Adrenal gland (tissue), 12 donors: ENCODE results near the gene LAMA5. TPM values are rescaled to one million over a fixed set of nuclear protein-coding genes. Genes with fewer than 3 reads are reported as not detected.

Experiments
- DNase-seq, 7 donors: peaks; one replicate each; pipeline ENCODE4 v3.0.0-alpha.2; 2019 to 2020
- H3K27ac ChIP-seq, 5 donors: fragments of 200-600 bp; sonication (generic) in 4 of 5; 1 replicate in 3 of 5; 2 replicates in 2 of 5; pipeline versions ENCODE4 v1.5.1 to v1.8.0; 2016 to 2020; ENCODE audit warnings: mild to moderate bottlenecking in 1 of 5
- H3K27me3 ChIP-seq: fragments of 200-600 bp; 2 replicates; pipeline ENCODE4 v1.8.0; 2021
- H3K36me3 ChIP-seq, 2 donors: fragments of 200-600 bp; replicated peaks in 1 of 2; 1 replicate in 1 of 2; 2 replicates in 1 of 2; pipeline versions ENCODE4 v1.5.1 to v1.8.0; 2018 to 2022
- H3K4me1 ChIP-seq, 2 donors: fragments of 200-600 bp; replicated peaks in 1 of 2; 1 replicate in 1 of 2; 2 replicates in 1 of 2; pipeline versions ENCODE4 v1.5.1 to v1.8.0; 2018 to 2021
- H3K4me3 ChIP-seq, 4 donors: fragments of 200-600 bp; sonication (generic) in 3 of 4; one replicate each; pipeline ENCODE4 v1.5.1; 2016 to 2018
- H3K9me3 ChIP-seq, 3 donors: fragments of 200-600 bp; sonication (generic) in 1 of 3; replicated peaks in 1 of 3; 1 replicate in 2 of 3; 2 replicates in 1 of 3; pipeline versions ENCODE4 v1.5.1 to v1.8.0; 2016 to 2021
- POLR2A ChIP-seq, 2 donors: fragments of 450-650 bp; IDR thresholded peaks; one replicate each; pipeline ENCODE4 v1.6.1; 2017; ENCODE audit warnings: antibody characterized with exemption in 2 of 2, mild to moderate bottlenecking in 2 of 2, moderate library complexity in 1 of 2
- WGBS, 4 donors: extraction: QIAGEN DNeasy Blood & Tissue Kit in 2 of 4; methylation state at CpG; one replicate each; pipeline versions ENCODE4 v1.1.5 to v1.1.7; 2013 to 2017; 5-methylcytosine and 5-hydroxymethylcytosine counted together
- intact Hi-C, 2 donors: fragments of 100-400 bp; cut with DNase I; formaldehyde crosslinking; loops; one replicate each; pipeline versions ENCODE4 v1.14.1 to v1.15.0; 2022 to 2023
- polyA plus RNA-seq, 3 donors: library from polyadenylated mRNA; stranded (reverse); fragments of 200-250 nt in 2 of 3; fragments of 350-450 nt in 1 of 3; fragmentation: Illumina TruSeq in 1 of 3; extraction: RNeasy Lipid Tissue Mini Kit (QIAGEN cat#74804) in 1 of 3; gene quantifications; one replicate each; pipeline ENCODE4 v1.2.3, GENCODE V29; 2013 to 2014
- total RNA-seq, 9 donors: library from RNA; depleted of rRNA in 4 of 9; stranded (reverse); fragments of >200 nt in 4 of 9; fragments of 120-200 nt in 1 of 9; fragmentation: NEBNext Ultra II Directional in 1 of 9; extraction: Animal tissue kit (Norgen Biotek cat#: 25700) in 1 of 9; gene quantifications; one replicate each; pipeline versions ENCODE4 v1.1.0 to v1.2.4, GENCODE V29; 2013 to 2023
- TF ChIP-seq, protein P1 (sequence below), 6 experiments: fragments of 450-650 bp in 4 of 6; fragments of 200-600 bp in 2 of 6; sonication (generic) in 1 of 6; IDR thresholded peaks; 1 replicate in 5 of 6; 2 replicates in 1 of 6; pipeline versions ENCODE4 v1.5.1 to v1.8.0; 2016 to 2021; ENCODE audit warnings: antibody characterized with exemption in 6 of 6, mild to moderate bottlenecking in 2 of 6, moderate library complexity in 1 of 6
- donor health status: healthy with polysubstance abuse.
- donor health status: Bipolar disorder and iron deficiency.
- donor health status: DM: yes; HTN: yes; CAD: no.
- donor health status: DM: no; HTN: no; CAD: no.
- donor health status: DM: no; HTN: no; CAD: no.
- donor health status: DM: yes; HTN: yes; CAD: no.

LAMA5 gene
- total and polyA plus RNA-seq, 12 donors, result 2.0 to 537 (median 100) TPM

DNA sequence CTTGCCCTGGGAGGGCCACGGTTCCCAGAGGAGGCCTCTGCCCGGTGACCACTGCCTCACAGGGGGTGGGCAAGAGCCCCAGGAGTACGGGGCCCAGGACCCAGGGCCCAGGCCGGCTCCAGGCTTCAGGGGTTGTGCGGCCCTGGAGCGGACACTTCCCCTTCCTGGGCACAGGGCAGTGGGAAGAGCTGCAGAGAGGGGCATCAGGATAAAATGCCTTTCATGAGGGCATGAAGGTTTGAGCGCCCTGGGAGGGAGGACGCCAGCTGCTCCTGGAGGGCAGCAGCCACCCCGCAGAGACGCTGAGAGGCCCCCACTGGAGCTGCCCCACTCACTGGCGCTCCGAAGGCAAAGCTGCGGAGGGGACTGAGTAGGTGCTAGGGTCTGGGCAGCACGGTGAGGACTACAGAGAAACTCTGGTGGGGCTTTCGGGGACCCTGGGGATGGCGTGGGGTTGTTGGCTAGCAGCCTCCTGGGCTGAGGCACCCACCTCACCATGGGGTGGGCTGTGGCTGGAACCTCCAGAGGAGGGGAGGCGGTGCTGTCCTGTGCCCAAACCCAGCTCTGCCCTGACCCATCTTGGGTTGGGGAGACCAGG lies 10.4 kb downstream of the LAMA5 start:
- TF ChIP-seq POLR2A (IDR thresholded peaks at IDR 0.05), result no peak
- TF ChIP-seq, protein P1, sequence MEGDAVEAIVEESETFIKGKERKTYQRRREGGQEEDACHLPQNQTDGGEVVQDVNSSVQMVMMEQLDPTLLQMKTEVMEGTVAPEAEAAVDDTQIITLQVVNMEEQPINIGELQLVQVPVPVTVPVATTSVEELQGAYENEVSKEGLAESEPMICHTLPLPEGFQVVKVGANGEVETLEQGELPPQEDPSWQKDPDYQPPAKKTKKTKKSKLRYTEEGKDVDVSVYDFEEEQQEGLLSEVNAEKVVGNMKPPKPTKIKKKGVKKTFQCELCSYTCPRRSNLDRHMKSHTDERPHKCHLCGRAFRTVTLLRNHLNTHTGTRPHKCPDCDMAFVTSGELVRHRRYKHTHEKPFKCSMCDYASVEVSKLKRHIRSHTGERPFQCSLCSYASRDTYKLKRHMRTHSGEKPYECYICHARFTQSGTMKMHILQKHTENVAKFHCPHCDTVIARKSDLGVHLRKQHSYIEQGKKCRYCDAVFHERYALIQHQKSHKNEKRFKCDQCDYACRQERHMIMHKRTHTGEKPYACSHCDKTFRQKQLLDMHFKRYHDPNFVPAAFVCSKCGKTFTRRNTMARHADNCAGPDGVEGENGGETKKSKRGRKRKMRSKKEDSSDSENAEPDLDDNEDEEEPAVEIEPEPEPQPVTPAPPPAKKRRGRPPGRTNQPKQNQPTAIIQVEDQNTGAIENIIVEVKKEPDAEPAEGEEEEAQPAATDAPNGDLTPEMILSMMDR (IDR thresholded peaks at IDR 0.05), result no peak
- peaks cover 0 to 5% of the 10 kb centered on the region in 2 donors for H3K36me3 ChIP-seq
- no peaks in the 10 kb centered on the region for H3K27me3 ChIP-seq
- H3K27ac ChIP-seq, result peak overlapping the region; percentile 58 to 90 (median 88)
- H3K4me3 ChIP-seq, result peak overlapping the region in 1 of 4 donors; percentile 45
- no peaks in the 10 kb centered on the region for H3K9me3 ChIP-seq
- H3K4me1 ChIP-seq, result peaks cover 52 to 55% of the 10 kb centered on the region in 2 donors
- intact Hi-C loops, result loop anchor here in 1 of 2 donors (10.0 kb wide), 1 partner anchor 52 kb away; the partner anchor contains the start of gene ADRM1
- whole genome bisulfite sequencing, 4 donors, result 34 to 55% (median 43%) methylated on average over 14 to 17 of the region's 17 CpGs
- DNase-seq, result no peak

DNA sequence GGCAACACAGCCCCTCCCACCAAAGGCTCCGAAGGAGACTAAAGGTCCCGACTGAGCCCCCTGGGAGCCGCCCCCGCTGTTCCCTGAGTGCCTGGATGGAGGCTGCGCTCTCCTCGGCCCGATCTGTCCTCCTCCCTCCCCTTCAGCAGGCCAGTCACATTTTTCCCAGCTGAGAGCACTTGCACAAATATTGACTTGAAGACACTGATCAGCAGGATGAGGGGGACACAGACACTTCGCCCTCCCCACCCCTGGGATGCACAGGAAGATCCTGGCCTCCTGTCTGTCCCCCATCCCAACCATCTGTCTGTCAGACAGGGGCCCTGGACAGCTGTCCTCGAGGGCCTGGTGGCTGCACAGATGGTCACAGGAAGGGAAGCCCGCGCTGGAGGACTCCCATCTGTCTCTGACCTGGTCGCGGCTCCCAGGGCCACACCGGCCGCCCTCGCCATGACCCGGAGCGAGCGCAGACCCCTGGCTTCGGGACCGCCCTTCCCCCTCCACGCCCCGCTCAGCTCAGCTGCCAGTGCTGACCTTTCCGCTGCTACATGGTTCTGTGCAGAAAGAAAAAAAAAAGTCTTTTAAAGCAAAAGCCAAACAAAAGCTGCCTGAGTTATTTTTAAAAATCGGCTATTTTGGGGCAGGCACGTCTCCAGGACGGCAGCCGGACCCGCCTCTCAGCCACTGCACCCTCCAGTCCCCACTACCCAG lies 11.1 kb downstream of the LAMA5 start:
- Histone ChIP-seq H3K27me3 (no peaks in the 10 kb centered on the region), H3K4me3 (peak overlapping the region in 1 of 4 donors; percentile 45), H3K36me3 (peaks cover 0 to 12% of the 10 kb centered on the region in 2 donors), H3K9me3 (no peaks in the 10 kb centered on the region), H3K4me1 (peaks cover 52 to 55% of the 10 kb centered on the region in 2 donors), H3K27ac (peak overlapping the region; percentile 58 to 90 (median 88))
- DNase-seq, result peak in 5 of 7 donors; percentile 46 to 66 (median 54)
- 15 to 26% (median 20%) methylated on average over 20 to 29 of the region's 29 CpGs for WGBS, 4 donors
- intact Hi-C loops, result loop anchor here in 1 of 2 donors (10.0 kb wide), 1 partner anchor 51 kb away; the partner anchor contains the start of gene ADRM1
- peak in 1 of 2 donors; percentile 32 for TF ChIP-seq POLR2A (IDR thresholded peaks at IDR 0.05)
- TF ChIP-seq, protein P1 (IDR thresholded peaks at IDR 0.05), result no peak

DNA sequence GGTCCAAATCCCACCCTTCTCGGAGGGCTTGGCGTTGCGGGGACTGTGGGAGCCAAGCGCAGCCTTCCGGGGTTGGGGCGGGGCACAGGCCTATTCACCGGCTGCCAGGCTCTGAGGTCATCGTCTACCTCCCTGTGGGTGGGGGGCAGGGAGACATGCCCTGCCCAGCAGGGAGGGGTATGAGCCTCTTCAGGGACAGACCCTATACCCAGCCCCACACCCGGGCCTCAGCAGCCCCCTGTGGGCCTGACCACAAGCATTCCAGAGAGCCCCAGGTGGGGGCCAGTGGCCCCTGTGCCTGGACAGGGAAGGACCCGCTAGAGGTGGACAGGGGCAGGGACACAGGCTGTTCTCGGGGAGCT lies 11.6 kb downstream of the LAMA5 start:
- TF ChIP-seq, protein P1 (IDR thresholded peaks at IDR 0.05), result no peak
- TF ChIP-seq POLR2A (IDR thresholded peaks at IDR 0.05), result no peak
- intact Hi-C loops, result loop anchor here in 1 of 2 donors (10.0 kb wide), 1 partner anchor 51 kb away; the partner anchor contains the start of gene ADRM1
- Histone ChIP-seq H3K36me3 (peaks cover 0 to 17% of the 10 kb centered on the region in 2 donors), H3K27me3 (no peaks in the 10 kb centered on the region), H3K27ac (peak overlapping the region; percentile 58 to 90 (median 88)), H3K4me3 (peak overlapping the region in 1 of 4 donors; percentile 45), H3K4me1 (peaks cover 52 to 55% of the 10 kb centered on the region in 2 donors), H3K9me3 (no peaks in the 10 kb centered on the region)
- 17 to 29% (median 25%) methylated on average over 2 to 11 of the region's 11 CpGs; no CpG with 5 or more reads in 1 of the 4 donors for WGBS, 4 donors
- peak in 6 of 7 donors; percentile 55 to 79 (median 77) for DNase-seq

DNA sequence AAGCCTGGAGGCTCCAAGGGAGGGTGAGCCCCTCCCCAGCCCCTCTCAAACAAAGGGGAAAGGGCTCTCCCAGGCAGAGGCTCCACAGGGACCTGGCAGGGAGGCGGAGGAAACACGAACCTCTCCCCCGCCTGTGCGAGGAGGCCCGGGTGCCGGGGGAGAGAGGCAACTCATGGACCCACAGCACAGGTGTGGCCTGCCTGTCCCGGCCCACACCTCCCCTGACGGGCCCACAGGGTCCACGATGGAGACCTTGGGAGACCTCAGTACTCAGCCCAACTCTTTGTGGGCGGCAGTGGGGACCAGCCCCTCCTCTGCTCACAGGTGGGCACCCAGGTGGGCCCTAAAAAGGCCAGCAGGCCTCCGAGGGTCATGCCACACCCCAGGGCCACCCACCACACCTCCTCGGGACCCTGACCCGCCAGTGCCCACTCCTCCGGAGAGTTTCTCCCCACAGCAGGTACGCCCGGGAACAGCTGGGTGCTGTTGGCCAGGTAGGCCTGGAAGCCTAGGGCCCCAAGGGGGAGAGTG lies 12.2 kb downstream of the LAMA5 start:
- H3K4me3 ChIP-seq, result peak overlapping the region in 1 of 4 donors; percentile 45
- no peaks in the 10 kb centered on the region for H3K9me3 ChIP-seq
- DNase-seq, result peak in 1 of 7 donors; percentile 17
- peaks cover 52 to 55% of the 10 kb centered on the region in 2 donors for H3K4me1 ChIP-seq
- peaks cover 0 to 19% of the 10 kb centered on the region in 2 donors for H3K36me3 ChIP-seq
- intact Hi-C loops, result loop anchor here in 1 of 2 donors (5.0 to 10.0 kb wide), 2 partner anchors 32 to 50 kb away; partner anchors contain the start of genes ADRM1 and RPS21
- no peaks in the 10 kb centered on the region for H3K27me3 ChIP-seq
- TF ChIP-seq, protein P1 (IDR thresholded peaks at IDR 0.05), result no peak
- no peak for TF ChIP-seq POLR2A (IDR thresholded peaks at IDR 0.05)
- 72 to 80% (median 75%) methylated on average over 2 to 16 of the region's 16 CpGs for WGBS, 4 donors
- H3K27ac ChIP-seq, result peak overlapping the region in 4 of 5 donors; percentile 84 to 90 (median 88)
